Stimulated activated CD8-positive, alpha-beta memory T cell treated with anti-CD3 and anti-CD28 coated beads, Interleukin-7, amount 100 ng/mL, for 1 hour (primary cell): Measurements from ENCODE around the gene MRPL41.
A peak's percentile ranks its signal among the peaks of the same experiment; 100 is the strongest.
"Not testable (repeated sequence)": the region's sequence is repeated elsewhere in the genome, so short reads cannot be mapped to it uniquely, and the experiment has no call there.

ENCODE experiments used
- DNase-seq, 2 donors: peaks; one replicate each; pipeline ENCODE4 v3.0.0-alpha.2; 2020; ENCODE audit warnings: low read depth in 2 of 2

MRPL41 gene

GRCh38 chr9:137552022-137552768 lies 516 bp downstream of the MRPL41 start:
- no peak for DNase-seq

DNA sequence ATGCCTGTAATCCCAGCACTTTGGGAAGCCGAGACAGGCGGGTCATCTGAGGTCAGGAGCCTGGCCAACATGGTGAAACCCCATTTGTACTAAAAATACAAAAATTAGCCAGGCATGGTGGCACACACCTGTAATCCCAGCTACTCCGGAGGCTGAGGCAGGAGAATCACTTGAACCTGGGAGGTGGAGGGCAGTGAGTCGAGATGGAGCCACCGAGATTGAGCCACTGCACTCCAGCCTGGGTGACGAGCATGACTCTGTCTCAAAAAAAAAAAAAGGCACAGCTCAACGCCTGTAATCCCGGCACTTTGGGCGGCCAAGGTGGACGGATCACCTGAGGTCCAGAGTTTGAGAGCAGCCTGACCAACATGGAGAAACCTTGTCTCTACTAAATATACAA lies 2.0 kb downstream of the MRPL41 start:
- not testable (repeated sequence) for DNase-seq

DNA sequence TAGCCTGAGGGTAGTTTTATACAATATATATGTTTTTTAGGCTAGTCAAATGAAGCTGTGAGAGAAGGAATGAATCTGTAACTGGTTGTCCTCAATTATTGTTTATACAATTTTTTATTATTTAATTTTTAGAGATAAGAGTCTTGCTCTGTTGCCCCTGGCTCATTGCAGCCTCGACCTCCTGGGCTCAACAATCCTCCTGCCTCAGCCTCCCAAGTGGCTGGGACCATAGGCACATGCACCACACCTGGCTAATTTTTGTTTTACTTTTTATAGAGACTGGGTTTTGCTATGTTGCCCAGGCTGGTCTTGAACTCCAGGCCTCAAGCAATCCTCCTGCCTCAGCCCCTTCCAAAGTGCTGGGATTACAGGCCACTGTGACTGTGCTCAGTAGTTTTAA lies 2.7 kb downstream of the MRPL41 start:
- no peak for DNase-seq

- no peak for DNase-seq
Measured at GRCh38 chr9:137555179-137555578, 3.5 kb downstream of the MRPL41 start.

GRCh38 chr9:137556069-137556838 lies 4.6 kb downstream of the MRPL41 start:
- no peak for DNase-seq

DNA sequence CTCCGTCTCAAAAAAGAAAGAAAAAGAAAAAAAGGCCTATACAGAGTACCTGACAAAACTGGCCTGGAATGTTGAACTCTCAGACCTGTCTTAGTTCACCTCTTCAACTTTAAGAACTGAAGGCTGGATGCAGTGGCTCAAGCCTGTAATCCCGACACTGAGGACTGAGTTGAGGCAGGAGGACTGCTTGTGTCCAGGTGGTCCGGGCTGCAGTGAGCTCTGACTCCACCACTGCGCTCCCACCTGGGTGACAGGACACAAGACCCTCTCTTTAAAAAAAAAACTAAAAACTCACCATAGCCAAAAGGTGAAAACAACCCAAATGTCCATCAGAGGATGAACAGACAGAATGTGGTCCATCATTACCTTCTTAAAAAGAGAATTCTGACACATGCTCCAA lies 6.4 kb downstream of the MRPL41 start:
- no peak for DNase-seq

GRCh38 chr9:137564134-137564533 lies 12.5 kb downstream of the MRPL41 start:
- DNase-seq, result no peak

DNA sequence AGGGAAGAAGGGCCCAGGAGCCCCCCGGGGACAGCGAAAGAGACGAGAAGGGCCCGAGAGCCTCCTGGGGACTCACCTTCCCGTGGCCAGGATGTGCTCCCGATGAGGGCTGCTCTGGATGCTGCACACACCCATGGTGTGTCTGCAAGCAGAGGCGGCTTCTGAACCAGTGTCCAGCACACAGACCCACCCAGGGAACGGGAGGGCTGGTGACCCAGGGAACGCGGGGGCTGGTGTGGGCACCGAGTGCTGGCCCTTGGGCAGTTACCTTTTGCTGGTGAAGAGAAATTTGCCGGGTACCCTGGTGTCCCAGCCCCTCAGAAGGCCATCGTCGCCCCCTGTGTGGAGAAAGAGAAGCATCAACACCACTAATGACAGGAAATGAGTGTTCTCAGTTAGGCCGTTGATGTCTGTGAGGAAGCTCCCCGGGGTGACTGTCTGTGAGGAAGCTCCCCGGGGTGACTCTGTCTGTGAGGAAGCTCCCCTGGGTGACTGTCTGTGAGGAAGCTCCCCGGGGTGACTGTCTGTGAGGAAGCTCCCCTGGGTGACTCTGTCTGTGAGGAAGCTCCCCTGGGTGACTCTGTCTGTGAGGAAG lies 13.2 kb downstream of the MRPL41 start:
- no peak for DNase-seq

GRCh38 chr9:137568445-137568844 lies 16.8 kb downstream of the MRPL41 start:
- not testable (repeated sequence) for DNase-seq

DNA sequence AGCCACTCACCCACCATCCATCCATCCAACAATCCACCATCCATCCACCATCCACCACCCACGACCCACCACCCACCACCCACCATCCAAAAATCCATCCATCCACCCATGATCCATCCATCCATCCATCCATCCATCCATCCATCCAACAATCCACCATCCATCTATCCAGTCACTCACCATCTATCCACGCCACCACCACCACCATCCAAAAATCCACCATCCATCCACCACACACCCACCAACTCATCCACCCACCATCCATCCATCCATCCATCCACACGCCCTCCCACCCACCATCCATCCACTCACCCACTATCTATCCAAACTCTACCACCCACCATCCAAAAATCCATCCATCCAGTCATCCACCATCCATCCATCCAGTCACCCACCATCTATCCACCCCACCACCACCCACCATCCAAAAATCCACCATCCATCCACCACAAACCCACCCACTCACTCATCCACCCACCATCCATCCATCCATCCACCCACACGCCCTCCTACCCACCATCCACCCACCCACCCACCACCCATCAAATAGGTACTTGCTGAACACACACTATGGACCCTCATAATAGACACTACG lies 18.0 kb downstream of the MRPL41 start:
- DNase-seq, result no peak

GRCh38 chr9:137570566-137570965 lies 18.9 kb downstream of the MRPL41 start:
- no peak for DNase-seq

DNA sequence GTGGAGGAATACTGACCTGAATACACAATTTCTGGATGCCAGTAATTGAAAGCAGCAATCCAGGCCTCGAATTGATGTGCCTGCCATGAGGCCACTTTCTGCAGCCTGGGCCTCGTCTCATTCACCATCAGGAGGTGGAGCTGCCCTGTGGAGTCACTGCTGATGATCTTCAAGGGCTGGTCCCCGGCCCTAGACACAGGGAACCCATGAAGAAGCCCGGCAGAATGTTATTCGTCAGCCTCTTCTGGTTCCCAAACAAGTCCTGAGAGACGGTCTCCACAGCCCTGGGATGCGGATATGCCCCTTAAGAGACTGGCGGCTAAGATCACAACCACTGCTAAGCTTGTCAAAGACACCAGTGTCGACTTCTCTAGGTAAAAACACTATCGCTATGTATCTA lies 22.5 kb downstream of the MRPL41 start:
- no peak for DNase-seq

DNA sequence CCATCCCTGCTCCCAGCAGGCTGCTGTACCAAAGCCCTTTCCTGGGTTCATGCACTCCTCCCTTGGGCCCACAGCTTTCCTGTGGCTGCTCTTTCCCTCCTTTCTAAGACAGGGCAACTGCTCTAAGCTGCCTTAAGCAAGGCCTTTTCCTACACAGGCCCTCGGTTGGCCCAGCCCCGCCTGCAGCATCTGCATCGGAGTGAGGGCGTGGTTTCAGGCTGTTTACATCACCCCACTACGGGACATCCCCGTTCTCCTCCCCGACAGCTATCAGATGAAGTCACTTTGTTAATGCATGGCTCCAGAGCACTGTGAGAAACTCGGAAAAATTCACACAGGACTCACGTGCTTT lies 23.7 kb downstream of the MRPL41 start:
- no peak for DNase-seq

GRCh38 chr9:137575716-137576411 lies 24.2 kb downstream of the MRPL41 start:
- DNase-seq, result no peak

DNA sequence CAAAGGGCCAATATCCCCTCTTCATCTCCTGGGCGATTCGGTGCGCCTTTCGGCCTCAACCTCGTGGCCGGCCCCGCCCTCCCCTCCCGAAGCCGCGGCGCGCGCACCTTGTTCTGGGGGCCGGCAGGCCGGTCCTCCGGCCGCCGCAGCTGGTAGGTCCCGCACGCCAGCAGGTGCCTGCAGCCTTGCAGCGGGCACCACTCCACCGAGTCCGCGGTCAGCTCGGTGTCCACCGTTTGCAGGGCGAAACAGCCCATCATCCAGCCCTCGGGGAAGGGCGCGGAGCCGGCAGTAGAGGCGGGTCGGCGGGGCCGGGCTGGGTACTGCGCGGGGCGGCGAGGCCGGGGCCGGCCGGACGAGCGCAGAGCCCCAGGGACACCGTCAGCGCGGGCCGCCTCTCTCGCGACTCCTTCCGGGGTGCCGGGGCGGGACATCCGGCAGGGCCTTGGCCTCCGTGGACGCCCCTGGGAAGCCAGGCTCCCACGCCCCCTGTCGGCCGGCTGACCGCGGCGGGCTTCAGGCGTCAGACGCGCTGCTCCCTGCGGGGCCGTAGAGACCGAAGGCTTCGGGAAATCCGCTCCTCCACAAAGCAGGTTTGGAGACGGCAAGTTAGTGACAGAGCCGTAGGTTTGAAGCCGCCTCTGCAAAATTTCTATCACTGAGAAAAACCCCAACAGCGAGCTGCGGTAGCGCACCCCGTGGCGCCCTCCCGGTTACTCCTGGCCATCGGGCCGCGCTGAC lies 27.0 kb downstream of the MRPL41 start, which contains the start of gene DPH7:
Gene DPH7, minus strand, starts transcription at position 408 of the 741 bp plus-strand sequence. Its CDS starts 148 bp downstream, at position 260.
- peak; percentile 88 to 95 for DNase-seq

- no peak for DNase-seq
Measured at GRCh38 chr9:137579259-137579604, 27.6 kb downstream of the MRPL41 start.

GRCh38 chr9:137580209-137580953 lies 28.7 kb downstream of the MRPL41 start:
- DNase-seq, result no peak

GRCh38 chr9:137580954-137581322 lies 29.3 kb downstream of the MRPL41 start:
- DNase-seq, result no peak

- DNase-seq, result no peak
Measured at GRCh38 chr9:137581361-137582285, 29.9 kb downstream of the MRPL41 start.
